NCI-H2227 treated with DMSO at 0.1 percent for 48 hours (cell line): Measurements from ENCODE around the gene PRR14.
"Not testable (repeated sequence)": the region's sequence is repeated elsewhere in the genome, so short reads cannot be mapped to it uniquely, and the experiment has no call there.

Experiments used
- DNase-seq: peaks from one replicate; lab custom pipeline; 2025; lab: John Stamatoyannopoulos, UW

Gene PRR14

DNA sequence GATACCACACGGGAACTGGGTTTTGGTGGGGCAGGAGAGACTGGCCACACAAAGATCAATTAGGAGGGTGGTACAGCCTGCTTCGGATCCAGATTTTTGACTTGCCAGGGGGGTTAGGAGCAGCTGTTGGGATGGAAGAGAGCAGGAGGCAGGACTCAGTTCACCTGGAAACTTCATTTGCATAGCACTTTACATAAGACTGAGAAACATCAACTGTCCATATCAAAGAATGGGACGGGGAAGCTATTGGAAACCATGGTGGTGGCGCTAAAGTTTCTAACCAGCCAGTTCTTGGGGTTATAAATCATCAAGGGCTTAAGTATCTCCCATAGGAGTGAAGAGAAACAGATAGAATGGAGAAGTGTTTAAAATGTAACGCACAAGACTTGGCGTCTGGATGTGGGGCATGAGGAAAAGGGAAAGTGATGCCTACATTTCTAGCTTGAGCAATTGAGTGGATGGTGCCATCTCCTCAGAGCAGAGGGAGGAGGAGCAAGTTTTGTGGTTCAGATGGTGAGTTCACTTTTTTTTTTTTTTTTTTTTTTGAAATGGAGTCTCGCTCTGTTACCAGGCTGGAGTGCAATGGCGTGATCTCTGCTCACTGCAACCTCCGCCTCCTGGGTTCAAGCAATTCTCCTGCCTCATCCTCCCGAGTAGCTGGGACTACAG lies 41.8 kb downstream of the PRR14 start:
- no peak for DNase-seq

DNA sequence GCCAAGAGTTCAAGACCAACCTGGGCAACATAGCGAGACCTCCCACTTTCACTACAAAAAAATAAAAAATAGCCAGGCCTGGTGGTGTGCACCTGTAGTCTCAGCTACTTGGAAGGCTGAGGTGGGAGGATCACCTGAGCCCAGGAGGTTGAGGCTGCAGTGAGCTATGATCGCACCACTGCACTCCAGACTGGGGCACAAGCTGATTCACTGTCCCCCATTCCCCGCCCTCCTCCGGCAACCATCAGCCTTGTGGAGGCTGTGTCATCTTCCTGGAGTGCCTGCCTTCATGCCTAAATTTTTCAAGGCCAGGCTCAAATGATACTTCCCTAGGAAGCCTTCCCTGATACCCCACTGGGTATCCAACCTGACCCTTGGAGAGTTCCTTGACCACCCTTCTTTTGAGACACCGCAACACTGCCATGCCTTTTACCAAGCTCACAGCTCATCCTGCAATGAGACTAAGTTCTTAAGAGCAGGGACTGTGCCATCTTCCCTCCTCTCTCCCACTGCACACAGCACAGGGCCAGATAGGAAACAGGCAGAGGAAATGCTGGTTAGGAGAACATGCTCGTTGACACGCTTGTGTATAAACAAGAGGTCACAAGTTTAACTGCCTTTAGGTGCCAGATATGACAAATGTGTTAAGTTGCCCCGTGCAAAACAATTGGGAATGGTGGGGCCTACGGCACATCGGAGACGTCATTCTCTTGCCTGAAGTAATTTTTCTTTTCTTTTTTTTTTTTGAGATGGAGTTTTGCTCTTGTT lies 44.4 kb downstream of the PRR14 start:
- no peak for DNase-seq

DNA sequence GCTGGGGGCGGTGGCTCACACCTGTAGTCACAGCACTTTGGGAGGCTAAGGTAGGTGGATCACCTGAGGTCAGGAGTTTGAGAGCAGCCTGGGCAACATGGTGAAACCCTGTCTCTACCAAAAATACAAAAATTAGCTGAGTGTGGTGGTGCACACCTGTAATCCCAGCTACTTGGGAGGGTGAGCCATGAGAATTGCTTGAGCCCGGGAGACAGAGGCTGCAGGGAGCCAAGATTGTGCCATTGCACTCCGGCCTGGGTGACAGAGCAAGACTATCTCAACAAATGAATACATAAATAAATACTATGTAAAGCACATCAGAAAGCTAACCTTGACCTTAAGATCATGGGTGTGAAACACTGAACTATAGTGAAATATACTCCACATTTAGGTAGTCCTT lies 45.9 kb downstream of the PRR14 start:
- not testable (repeated sequence) for DNase-seq

DNA sequence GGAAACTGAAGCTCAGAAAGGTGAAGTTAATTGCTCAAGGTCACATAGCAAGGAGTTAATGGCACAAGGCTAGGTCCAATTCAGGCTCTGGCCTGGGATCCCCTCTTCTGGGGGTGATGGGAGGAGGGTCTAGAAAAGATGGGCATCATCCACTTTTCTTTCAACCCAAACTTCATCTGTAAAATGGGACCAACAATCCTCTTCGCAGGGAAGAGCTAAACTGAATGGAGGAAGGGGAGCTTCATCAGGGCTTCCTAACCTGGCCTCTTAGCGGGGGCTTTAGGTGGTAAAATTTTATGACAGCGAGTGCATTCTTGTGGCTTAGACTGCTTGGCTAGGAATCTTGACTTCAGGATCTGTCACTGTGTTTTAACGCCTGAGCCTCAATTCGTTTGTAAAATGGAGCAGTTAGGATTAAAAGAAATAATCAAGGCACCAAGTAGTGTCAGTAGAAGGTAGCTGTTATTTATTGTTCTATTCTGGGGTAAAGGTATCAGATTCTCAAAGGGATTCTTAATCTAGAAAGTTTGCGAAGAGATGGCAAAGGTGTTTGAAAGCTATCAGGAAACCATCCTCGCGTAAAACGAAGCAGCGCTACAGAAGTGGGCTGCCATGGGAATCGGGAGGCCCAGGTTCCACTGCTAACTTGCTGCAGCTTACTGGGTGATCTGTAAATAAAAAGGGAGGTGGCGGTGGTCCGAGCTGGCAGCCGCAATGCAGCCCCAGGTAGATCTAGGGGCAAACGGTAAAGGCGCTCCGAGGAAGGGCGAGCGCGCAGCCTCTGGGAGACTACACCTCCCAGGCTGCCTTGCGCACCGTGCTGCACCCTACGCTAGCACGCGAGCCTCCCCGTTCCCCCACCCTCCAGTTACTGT lies 46.7 kb downstream of the PRR14 start:
- peak; percentile 28 for DNase-seq

DNA sequence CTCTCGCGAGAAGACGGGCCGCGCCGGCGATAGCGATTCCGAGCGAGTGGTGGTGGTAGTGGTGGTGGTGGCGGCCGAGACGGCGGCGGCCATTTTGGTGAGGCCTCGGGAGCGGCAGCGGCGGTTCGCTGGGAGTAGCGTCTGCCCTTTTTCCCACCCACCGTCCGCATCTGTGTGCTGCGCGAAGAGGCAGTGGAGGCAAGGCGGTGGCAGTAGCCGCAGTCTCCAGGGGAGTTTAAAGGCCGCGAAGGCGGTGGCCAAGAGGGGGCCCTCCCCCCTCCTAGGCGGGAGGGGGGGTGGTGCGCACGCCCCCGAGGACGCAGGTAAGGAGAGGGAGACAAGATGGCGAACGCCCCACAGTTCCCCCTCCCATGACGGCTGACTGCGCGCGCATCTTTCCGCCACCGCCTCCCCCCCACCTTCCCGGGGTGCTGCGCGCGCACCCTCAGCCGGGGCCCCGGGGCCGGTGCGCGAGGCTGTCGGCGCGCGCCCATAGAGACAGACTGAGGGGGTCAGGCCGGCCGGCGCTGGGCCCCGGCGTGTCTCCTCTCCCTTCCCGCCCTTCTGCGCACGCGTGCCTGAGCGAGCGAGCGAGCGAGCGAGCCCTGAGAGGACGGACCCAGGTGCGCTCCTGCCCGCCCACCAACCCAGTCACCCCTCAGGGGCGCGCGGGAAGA lies 47.5 kb downstream of the PRR14 start:
- DNase-seq = peak; percentile 96

DNA sequence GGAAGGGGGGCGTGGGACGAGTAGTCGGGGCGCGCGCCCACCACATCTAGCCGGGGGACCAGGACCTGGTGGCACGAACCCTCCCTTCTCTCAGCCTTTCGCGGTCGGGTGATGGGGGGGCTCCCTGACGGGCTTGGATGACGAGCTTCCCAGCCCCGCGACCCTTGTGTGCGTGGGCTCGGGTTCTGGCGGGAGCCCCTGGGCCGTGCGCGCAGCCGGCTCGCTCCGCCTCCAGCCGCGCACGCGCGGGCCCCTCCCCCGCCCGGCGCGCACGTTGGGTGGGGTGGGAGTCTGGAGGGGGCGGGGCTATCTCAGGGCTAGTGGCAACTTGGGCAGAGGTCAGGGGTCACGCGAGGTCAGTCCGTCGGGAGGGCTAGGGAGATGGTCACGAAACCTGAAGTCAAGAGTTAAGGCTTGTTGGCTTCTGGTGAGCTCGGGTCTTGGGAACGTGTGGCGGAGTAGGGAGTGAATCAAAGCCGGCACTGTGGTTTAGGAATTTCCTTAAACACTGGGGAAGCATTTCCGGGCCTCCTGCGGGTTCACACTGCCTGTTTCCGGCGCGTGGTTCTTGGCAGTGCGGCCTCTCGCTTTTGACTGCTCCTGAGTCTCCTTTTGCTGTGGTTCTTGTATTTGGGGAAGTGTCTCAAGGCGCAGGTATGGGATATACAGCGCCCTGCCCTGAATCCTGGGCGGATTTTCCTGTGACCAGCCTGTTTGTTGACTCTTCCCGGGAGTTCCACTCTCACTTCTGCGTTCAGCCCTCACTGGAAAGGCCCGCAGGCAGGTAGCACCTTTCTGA lies 48.3 kb downstream of the PRR14 start, which contains the start of gene SRCAP:
TSS of gene SRCAP (plus strand) at position 356 of the 799 bp plus-strand sequence. CDS start 1,654 bp downstream, outside the sequence.
- peak; percentile 88 for DNase-seq

DNA sequence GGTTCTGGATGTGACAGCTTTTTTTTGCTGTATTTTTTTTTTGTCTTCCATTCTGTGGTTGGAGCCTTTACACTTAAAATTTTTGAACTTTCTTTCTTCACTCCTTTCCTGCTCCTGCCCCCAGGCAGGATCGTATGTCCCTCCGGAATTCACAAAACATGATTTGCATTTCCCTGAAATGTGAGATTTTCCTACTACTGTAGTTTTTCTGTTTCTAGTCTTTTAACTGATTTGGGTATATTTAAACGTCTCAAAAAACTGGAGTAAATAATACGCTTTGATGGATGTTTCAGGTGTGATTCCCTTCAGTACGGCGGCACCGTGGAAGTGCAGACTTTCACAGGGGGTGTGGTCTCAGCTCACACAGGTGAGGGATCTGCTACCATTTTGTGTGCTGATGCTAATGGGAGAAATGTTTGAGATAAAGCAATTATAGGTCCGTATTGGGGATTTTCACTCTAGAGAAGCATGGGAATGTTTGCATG lies 48.9 kb downstream of the PRR14 start:
- no peak for DNase-seq

DNA sequence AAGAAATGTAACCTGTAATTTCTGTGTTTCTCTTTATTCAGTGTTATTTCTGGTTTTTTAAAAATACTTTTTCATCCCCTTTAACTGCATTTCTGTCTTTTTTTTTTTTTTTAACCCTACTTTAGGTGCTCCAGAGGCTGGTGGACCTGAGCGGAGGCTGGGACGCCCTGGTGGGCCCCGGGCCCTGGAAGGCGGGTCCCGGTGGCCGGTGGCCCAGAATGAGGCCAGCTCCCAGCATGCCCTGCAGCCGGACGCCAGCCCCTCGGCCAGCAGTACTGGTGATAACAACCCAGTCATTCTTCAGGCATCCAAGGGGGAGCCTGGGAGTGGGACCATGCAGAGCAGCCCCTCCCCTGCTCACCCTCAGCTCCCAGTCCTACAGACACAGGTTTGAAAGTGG lies 49.7 kb downstream of the PRR14 start:
- DNase-seq = no peak

DNA sequence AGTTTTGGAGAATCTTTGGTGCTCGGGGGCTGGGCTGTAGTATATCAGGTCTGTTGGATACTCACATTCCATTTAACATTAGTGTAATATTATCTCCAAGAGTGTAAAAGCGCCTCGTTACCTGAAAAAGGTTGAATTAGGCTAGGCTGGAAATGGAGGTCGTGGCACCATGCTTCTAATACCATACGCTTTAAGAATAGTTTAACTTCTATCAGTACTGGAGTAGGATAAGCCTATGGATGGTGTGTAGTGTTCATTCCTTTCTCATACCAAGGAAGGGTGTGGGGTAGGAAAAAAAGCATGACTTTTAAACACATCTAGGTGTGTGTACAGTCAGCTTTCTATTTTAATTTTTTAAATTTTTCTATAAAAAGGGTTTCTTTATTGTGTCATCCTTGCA lies 50.2 kb downstream of the PRR14 start:
- no peak for DNase-seq

DNA sequence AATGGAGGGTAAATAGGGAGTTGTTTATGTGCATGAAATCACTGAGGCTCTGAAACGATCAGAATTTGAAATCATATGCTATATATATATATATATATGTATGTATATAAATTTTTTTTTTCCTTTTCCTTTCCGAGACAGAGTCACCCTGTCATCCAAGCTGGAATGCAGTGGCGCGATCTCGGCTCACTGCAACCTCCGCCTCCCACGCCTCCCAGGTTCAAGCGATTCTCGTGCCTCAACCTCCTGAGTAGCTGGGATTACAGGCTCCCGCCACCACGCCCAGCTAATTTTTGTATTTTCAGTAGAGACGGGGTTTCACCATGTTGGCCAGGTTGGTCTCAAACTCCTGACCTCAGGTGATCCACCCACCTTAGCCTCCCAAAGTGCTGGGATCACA lies 52.3 kb downstream of the PRR14 start:
- not testable (repeated sequence) for DNase-seq

DNA sequence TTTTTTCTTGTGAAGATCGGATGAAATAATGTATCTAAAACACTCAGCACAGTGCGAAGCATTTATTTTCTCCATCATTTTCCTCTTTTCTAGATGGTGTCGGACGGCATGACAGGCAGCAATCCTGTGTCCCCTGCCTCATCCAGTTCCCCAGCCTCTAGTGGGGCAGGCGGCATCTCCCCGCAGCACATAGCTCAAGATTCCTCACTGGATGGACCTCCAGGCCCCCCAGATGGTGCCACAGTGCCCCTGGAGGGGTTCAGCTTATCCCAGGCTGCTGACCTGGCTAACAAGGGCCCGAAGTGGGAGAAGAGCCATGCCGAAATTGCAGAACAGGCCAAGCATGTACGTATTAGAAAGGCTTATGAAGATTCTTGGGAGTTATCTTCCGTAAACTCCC lies 53.2 kb downstream of the PRR14 start:
- no peak for DNase-seq
